Liver (tissue), 9 donors: ENCODE results near the gene GGT6. TPM values are rescaled to one million over a fixed set of nuclear protein-coding genes. Genes with fewer than 3 reads are reported as not detected.

Experiments used
- DNase-seq: peaks from one replicate; pipeline ENCODE4 v3.0.0-alpha.2; 2017; ENCODE audit warnings: low spot score
- H3K27ac ChIP-seq, 2 donors: one replicate each; pipeline ENCODE4 v1.7.0; 2013; ENCODE audit warnings: inconsistent platforms in 2 of 2, low read length in 2 of 2, control low read depth in 1 of 2, low read depth in 1 of 2, mild to moderate bottlenecking in 1 of 2
- H3K27me3 ChIP-seq, 4 donors: one replicate each; pipeline versions ENCODE4 v1.6.1 to v1.7.0; 2013; ENCODE audit warnings: low read length in 3 of 4, inconsistent platforms in 1 of 4, mild to moderate bottlenecking in 1 of 4, moderate library complexity in 1 of 4; ENCODE audit not compliant: control insufficient read depth in 4 of 4, insufficient read depth in 4 of 4
- H3K36me3 ChIP-seq, 4 donors: one replicate each; pipeline versions ENCODE4 v1.6.1 to v1.7.0; 2013; ENCODE audit warnings: low read length in 3 of 4, mild to moderate bottlenecking in 3 of 4, low read depth in 1 of 4, moderate library complexity in 1 of 4; ENCODE audit not compliant: control insufficient read depth in 4 of 4, insufficient read depth in 3 of 4
- H3K4me1 ChIP-seq, 4 donors: one replicate each; pipeline versions ENCODE4 v1.6.1 to v1.7.0; 2013; ENCODE audit warnings: low read length in 3 of 4, mild to moderate bottlenecking in 3 of 4, moderate library complexity in 1 of 4; ENCODE audit not compliant: control insufficient read depth in 4 of 4, insufficient read depth in 4 of 4
- H3K4me3 ChIP-seq, 3 donors: one replicate each; pipeline versions ENCODE4 v1.6.1 to v1.7.0; 2013; ENCODE audit warnings: low read length in 3 of 3, control low read depth in 1 of 3, low read depth in 1 of 3, mild to moderate bottlenecking in 1 of 3
- H3K9ac ChIP-seq, 2 donors: one replicate each; pipeline ENCODE4 v1.7.0; 2013; ENCODE audit warnings: low read length in 2 of 2, mild to moderate bottlenecking in 2 of 2, moderate library complexity in 2 of 2, control low read depth in 1 of 2, low read depth in 1 of 2
- H3K9me3 ChIP-seq, 4 donors: one replicate each; pipeline versions ENCODE4 v1.6.1 to v1.7.0; 2013; ENCODE audit warnings: low read length in 3 of 4; ENCODE audit not compliant: control insufficient read depth in 4 of 4
- ATF3 ChIP-seq: IDR thresholded peaks from 2 replicates; pipeline ENCODE4 v1.6.1; 2016; ENCODE audit warnings: antibody characterized with exemption
- EGR1 ChIP-seq, 2 donors: IDR thresholded peaks; 2 replicates each; pipeline ENCODE4 v1.6.1; 2016 to 2018; ENCODE audit warnings: antibody characterized with exemption in 2 of 2, low read depth in 2 of 2
- FOXA1 ChIP-seq: IDR thresholded peaks from 2 replicates; pipeline ENCODE4 v1.6.1; 2016; ENCODE audit warnings: antibody characterized with exemption
- FOXA2 ChIP-seq: IDR thresholded peaks from 2 replicates; pipeline ENCODE4 v1.6.1; 2016; ENCODE audit warnings: antibody characterized with exemption
- GABPA ChIP-seq, 2 donors: IDR thresholded peaks in 1 of 2; conservative IDR thresholded peaks in 1 of 2; 2 replicates each; pipeline ENCODE4 v1.6.1; 2016; ENCODE audit warnings: antibody characterized with exemption in 2 of 2, mild to moderate bottlenecking in 1 of 2, moderate library complexity in 1 of 2
- JUND ChIP-seq, 2 donors: IDR thresholded peaks; 2 replicates each; pipeline ENCODE4 v1.6.1; 2016; ENCODE audit warnings: antibody characterized with exemption in 2 of 2
- NR2F2 ChIP-seq: IDR thresholded peaks from 2 replicates; pipeline ENCODE4 v1.6.1; 2016; ENCODE audit warnings: antibody characterized with exemption
- RAD21 ChIP-seq, 2 donors: IDR thresholded peaks; 2 replicates each; pipeline ENCODE4 v1.6.1; 2016; ENCODE audit warnings: antibody characterized with exemption in 2 of 2, mild to moderate bottlenecking in 2 of 2
- REST ChIP-seq: IDR thresholded peaks from 2 replicates; pipeline ENCODE4 v1.6.1; 2016; ENCODE audit warnings: antibody characterized with exemption, mild to moderate bottlenecking
- RXRA ChIP-seq, 2 donors: IDR thresholded peaks; 2 replicates each; pipeline ENCODE4 v1.6.1; 2017 to 2018; ENCODE audit warnings: antibody characterized with exemption in 2 of 2, mild to moderate bottlenecking in 1 of 2
- SP1 ChIP-seq: IDR thresholded peaks from 2 replicates; pipeline ENCODE4 v1.6.1; 2018; ENCODE audit warnings: antibody characterized with exemption, mild to moderate bottlenecking
- TAF1 ChIP-seq: conservative IDR thresholded peaks from 2 replicates; pipeline ENCODE4 v1.6.1; 2016; ENCODE audit warnings: antibody characterized with exemption, mild to moderate bottlenecking
- YY1 ChIP-seq: IDR thresholded peaks from 2 replicates; pipeline ENCODE4 v1.6.1; 2016; ENCODE audit warnings: antibody characterized with exemption, mild to moderate bottlenecking
- ZBTB33 ChIP-seq: IDR thresholded peaks from 2 replicates; pipeline ENCODE4 v1.6.1; 2016; ENCODE audit warnings: antibody characterized with exemption
- WGBS: extraction: QIAGEN DNeasy Blood & Tissue Kit; methylation state at CpG from one replicate; pipeline ENCODE4 v1.1.7; 2013; 5-methylcytosine and 5-hydroxymethylcytosine counted together
- polyA plus RNA-seq, 2 donors: library from polyadenylated mRNA; stranded (reverse) in 1 of 2; unstranded in 1 of 2; fragments of 200-250 nt in 1 of 2; fragments of >200 nt in 1 of 2; fragmentation: Nextera tagmentation in 1 of 2; extraction: Ambion mirVana in 1 of 2; gene quantifications; one replicate each; pipeline versions ENCODE4 v1.2.1 to v1.2.3, GENCODE V29; 2013 to 2015
- total RNA-seq, 2 donors: library from RNA; depleted of rRNA; stranded (reverse); fragments of >200 nt; gene quantifications; one replicate each; pipeline ENCODE4 v1.2.3, GENCODE V29; 2014
- TF ChIP-seq, protein P1 (sequence below): fragments of 150-350 bp; IDR thresholded peaks from 2 replicates; pipeline ENCODE4 v1.5.1; 2017; ENCODE audit warnings: improper control_type of control experiment, low read depth, low read length; ENCODE audit not compliant: missing input control
- donor health status: healthy.
- donor health status: healthy.
- donor health status: healthy.
- donor health status: healthy.
- donor health status: healthy.

GGT6 gene
- total and polyA plus RNA-seq, 4 donors = 0.19 to 1.1 (median 0.53) TPM

DNA sequence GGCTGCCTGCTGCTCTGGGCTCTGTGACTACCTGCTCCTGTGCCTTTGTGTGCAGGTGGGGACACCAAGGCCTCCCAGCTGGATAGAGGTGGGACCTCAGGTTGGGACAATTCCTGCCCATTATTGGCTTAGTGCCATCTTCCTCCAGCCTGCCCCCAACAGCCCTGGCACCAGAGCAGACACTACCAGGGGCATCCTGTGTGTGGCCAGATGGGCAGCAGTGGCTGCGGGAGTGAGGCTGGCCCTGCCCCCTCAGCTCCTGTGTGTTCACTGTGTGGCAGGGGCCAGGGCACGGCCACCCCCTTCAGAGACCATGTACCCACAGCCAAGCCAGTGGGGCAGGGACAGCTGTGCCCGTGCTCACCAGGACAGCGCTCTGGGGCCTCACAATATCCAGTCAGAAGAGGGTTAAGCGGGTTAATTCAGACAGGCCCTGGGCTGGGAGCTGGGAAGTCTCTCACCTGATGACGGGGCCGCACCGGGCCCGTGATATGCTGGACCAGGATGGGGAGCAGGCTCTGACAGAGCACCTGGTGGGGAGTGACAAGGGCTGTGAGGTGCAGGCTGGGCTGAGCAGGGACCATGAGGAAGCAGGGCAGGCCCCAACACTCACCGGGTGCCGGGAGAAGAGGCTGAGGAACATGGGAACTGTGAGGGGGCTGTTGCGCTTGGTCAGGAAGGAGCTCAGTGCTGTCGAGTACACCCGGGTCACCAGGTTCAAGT is 18.2 kb downstream of the GGT6 start:
- whole genome bisulfite sequencing = 94% methylated on average over 14 of the region's 14 CpGs
- TF ChIP-seq JUND (IDR thresholded peaks at IDR 0.05) (no peak), GABPA (IDR thresholded peaks at IDR 0.05 in 1 of 2, conservative IDR thresholded peaks at IDR 0.05 in 1 of 2) (no peak), EGR1 (IDR thresholded peaks at IDR 0.05; ENCODE audit: low read depth in 2 of 2) (no peak), REST (no peak), FOXA2 (no peak), RAD21 (IDR thresholded peaks at IDR 0.05) (no peak), RXRA (IDR thresholded peaks at IDR 0.05) (no peak), ZBTB33 (no peak)
- no peak for DNase-seq
- Histone ChIP-seq H3K9ac (no peak overlapping the region), H3K36me3 (peaks cover 10 to 72% (median 25%) of the 10 kb centered on the region in 4 donors), H3K27ac (no peak overlapping the region), H3K9me3 (no peaks in the 10 kb centered on the region), H3K4me1 (peaks cover 0 to 11% (median 0%) of the 10 kb centered on the region in 4 donors), H3K4me3 (no peak overlapping the region), H3K27me3 (no peaks in the 10 kb centered on the region)

DNA sequence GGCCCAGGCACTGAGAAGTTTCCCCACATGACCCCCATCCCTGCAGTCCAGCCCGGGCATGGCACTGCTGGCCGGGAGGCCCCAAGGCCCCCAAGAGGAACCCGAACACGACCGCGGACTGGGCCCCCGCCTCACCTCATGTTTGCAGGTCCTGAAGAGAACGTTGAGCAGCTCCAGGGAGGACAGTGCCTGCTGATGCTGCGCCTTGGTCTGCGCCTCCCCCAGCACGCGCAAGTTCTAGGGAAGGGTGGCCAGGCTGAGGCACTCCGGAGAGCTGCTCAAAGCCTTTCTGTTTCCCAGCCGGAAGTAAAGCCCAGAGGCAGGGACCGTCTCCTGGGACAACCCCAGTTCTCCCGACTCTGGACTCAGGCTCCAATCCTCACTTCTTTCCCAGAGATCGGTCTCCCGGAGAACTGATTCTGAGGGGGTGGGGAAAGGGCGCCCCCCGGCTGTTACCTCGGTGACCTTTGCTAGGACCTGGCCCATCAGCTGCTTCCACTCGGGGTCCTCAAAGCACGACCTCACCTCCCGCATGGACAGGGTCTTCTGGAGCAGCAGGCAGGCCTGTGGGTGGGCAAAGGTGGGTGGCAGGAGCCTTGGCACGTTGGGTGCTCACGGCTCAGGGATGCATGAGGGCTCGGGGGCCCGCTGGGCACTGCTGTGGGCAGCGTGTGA is 18.9 kb downstream of the GGT6 start:
- Histone ChIP-seq H3K4me3 (no peak overlapping the region), H3K27ac (no peak overlapping the region), H3K27me3 (no peaks in the 10 kb centered on the region), H3K4me1 (peaks cover 0 to 16% (median 0%) of the 10 kb centered on the region in 4 donors), H3K9ac (no peak overlapping the region), H3K36me3 (peaks cover 8 to 68% (median 24%) of the 10 kb centered on the region in 4 donors), H3K9me3 (no peaks in the 10 kb centered on the region)
- TF ChIP-seq ZBTB33 = no peak
- no peak for TF ChIP-seq ATF3
- no peak for TF ChIP-seq NR2F2
- TF ChIP-seq TAF1 = no peak
- no peak for TF ChIP-seq FOXA1
- TF ChIP-seq SP1 = no peak
- TF ChIP-seq, protein P1, sequence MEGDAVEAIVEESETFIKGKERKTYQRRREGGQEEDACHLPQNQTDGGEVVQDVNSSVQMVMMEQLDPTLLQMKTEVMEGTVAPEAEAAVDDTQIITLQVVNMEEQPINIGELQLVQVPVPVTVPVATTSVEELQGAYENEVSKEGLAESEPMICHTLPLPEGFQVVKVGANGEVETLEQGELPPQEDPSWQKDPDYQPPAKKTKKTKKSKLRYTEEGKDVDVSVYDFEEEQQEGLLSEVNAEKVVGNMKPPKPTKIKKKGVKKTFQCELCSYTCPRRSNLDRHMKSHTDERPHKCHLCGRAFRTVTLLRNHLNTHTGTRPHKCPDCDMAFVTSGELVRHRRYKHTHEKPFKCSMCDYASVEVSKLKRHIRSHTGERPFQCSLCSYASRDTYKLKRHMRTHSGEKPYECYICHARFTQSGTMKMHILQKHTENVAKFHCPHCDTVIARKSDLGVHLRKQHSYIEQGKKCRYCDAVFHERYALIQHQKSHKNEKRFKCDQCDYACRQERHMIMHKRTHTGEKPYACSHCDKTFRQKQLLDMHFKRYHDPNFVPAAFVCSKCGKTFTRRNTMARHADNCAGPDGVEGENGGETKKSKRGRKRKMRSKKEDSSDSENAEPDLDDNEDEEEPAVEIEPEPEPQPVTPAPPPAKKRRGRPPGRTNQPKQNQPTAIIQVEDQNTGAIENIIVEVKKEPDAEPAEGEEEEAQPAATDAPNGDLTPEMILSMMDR = no peak
- no peak for TF ChIP-seq JUND (IDR thresholded peaks at IDR 0.05)
- no peak for TF ChIP-seq GABPA (IDR thresholded peaks at IDR 0.05 in 1 of 2, conservative IDR thresholded peaks at IDR 0.05 in 1 of 2)
- no peak for TF ChIP-seq YY1
- no peak for TF ChIP-seq REST
- WGBS = 87% methylated on average over 29 of the region's 29 CpGs
- DNase-seq = no peak
